CD4-positive, alpha-beta T cell treated with Interleukin-4 for 4 hours (primary cell): ENCODE data around the gene GUCY1A1.

ENCODE experiments used
- DNase-seq: peaks from one replicate; pipeline ENCODE4 v3.0.0-alpha.2; 2020

The GUCY1A1 gene

GRCh38 chr4:155694100-155694785 lies 27.6 kb downstream of the GUCY1A1 start:
- DNase-seq = no peak

GRCh38 chr4:155696226-155696625 lies 29.6 kb downstream of the GUCY1A1 start:
- DNase-seq = no peak

- no peak for DNase-seq
Measured at GRCh38 chr4:155696726-155697125, 30.1 kb downstream of the GUCY1A1 start.

GRCh38 chr4:155701827-155702226 lies 35.2 kb downstream of the GUCY1A1 start:
- no peak for DNase-seq

GRCh38 chr4:155703486-155704247 lies 37.0 kb downstream of the GUCY1A1 start:
- no peak for DNase-seq

- DNase-seq = no peak
Measured at GRCh38 chr4:155704841-155705404, 38.3 kb downstream of the GUCY1A1 start.

- no peak for DNase-seq
Measured at GRCh38 chr4:155705664-155706063, 39.0 kb downstream of the GUCY1A1 start.

GRCh38 chr4:155706147-155706546 lies 39.5 kb downstream of the GUCY1A1 start:
- no peak for DNase-seq

- DNase-seq = no peak
Measured at GRCh38 chr4:155707251-155707650, 40.6 kb downstream of the GUCY1A1 start.

GRCh38 chr4:155708782-155709181 lies 42.1 kb downstream of the GUCY1A1 start:
- DNase-seq = no peak

GRCh38 chr4:155709918-155710317 lies 43.3 kb downstream of the GUCY1A1 start:
- DNase-seq = no peak

- DNase-seq = no peak
Measured at GRCh38 chr4:155711556-155711955, 44.9 kb downstream of the GUCY1A1 start.

- no peak for DNase-seq
Measured at GRCh38 chr4:155712846-155713245, 46.2 kb downstream of the GUCY1A1 start.

GRCh38 chr4:155713911-155714310 lies 47.3 kb downstream of the GUCY1A1 start:
- no peak for DNase-seq

GRCh38 chr4:155722336-155722735 lies 55.7 kb downstream of the GUCY1A1 start:
- DNase-seq = no peak

- no peak for DNase-seq
Measured at GRCh38 chr4:155722816-155723499, 56.3 kb downstream of the GUCY1A1 start.

- no peak for DNase-seq
Measured at GRCh38 chr4:155724731-155725130, 58.1 kb downstream of the GUCY1A1 start.

- no peak for DNase-seq
Measured at GRCh38 chr4:155734065-155734464, 67.4 kb downstream of the GUCY1A1 start.

GRCh38 chr4:155734951-155735350 lies 68.3 kb downstream of the GUCY1A1 start:
- no peak for DNase-seq

- DNase-seq = no peak
Measured at GRCh38 chr4:155735496-155735895, 68.8 kb downstream of the GUCY1A1 start.

- DNase-seq = no peak
Measured at GRCh38 chr4:155738548-155738947, 71.9 kb downstream of the GUCY1A1 start.

- DNase-seq = no peak
Measured at GRCh38 chr4:155741546-155741945, 74.9 kb downstream of the GUCY1A1 start.

GRCh38 chr4:155742310-155743015 lies 75.8 kb downstream of the GUCY1A1 start:
- DNase-seq = no peak
